Tibial nerve (tissue), 4 donors: ENCODE data around the gene LYPD6B. TPM values are rescaled to one million over a fixed set of nuclear protein-coding genes. Genes with fewer than 3 reads are reported as not detected.

ENCODE experiments used
- DNase-seq, 2 donors: peaks; one replicate each; pipeline ENCODE4 v3.0.0-alpha.2; 2019; ENCODE audit warnings: low spot score in 2 of 2
- H3K27ac ChIP-seq, 4 donors: fragments of 200-600 bp; sonication (generic) in 3 of 4; one replicate each; pipeline ENCODE4 v1.5.1; 2017 to 2019; ENCODE audit warnings: mild to moderate bottlenecking in 1 of 4
- H3K27me3 ChIP-seq, 2 donors: fragments of 200-600 bp; sonication (generic) in 1 of 2; one replicate each; pipeline versions ENCODE4 v1.5.1 to v1.6.0; 2017 to 2019
- H3K36me3 ChIP-seq, 3 donors: fragments of 200-600 bp; sonication (generic); one replicate each; pipeline ENCODE4 v1.5.1; 2018 to 2019
- H3K4me1 ChIP-seq, 4 donors: fragments of 200-600 bp; sonication (generic) in 3 of 4; one replicate each; pipeline ENCODE4 v1.5.1; 2017 to 2019
- H3K4me3 ChIP-seq, 4 donors: fragments of 200-600 bp; sonication (generic) in 3 of 4; one replicate each; pipeline ENCODE4 v1.5.1; 2017 to 2019; ENCODE audit warnings: mild to moderate bottlenecking in 1 of 4, moderate library complexity in 1 of 4
- H3K9me3 ChIP-seq, 4 donors: fragments of 200-600 bp; sonication (generic) in 3 of 4; one replicate each; pipeline ENCODE4 v1.5.1; 2017 to 2019
- EP300 ChIP-seq, 2 donors: sonication (generic); formaldehyde crosslinking; IDR thresholded peaks; one replicate each; pipeline ENCODE4 v1.6.1; 2017; ENCODE audit warnings: antibody characterized with exemption in 2 of 2, mild to moderate bottlenecking in 1 of 2
- POLR2A ChIP-seq, 2 donors: fragments of 450-650 bp; IDR thresholded peaks; one replicate each; pipeline ENCODE4 v1.6.1; 2017; ENCODE audit warnings: antibody characterized with exemption in 2 of 2, mild to moderate bottlenecking in 2 of 2, moderate library complexity in 2 of 2
- WGBS, 2 donors: methylation state at CpG; one replicate each; pipeline ENCODE4 v1.1.5; 2018; 5-methylcytosine and 5-hydroxymethylcytosine counted together
- total RNA-seq, 4 donors: library from RNA; depleted of rRNA; stranded (reverse); fragments of >200 nt; gene quantifications; one replicate each; pipeline ENCODE4 v1.1.0, GENCODE V29; 2016
- TF ChIP-seq, protein P1 (sequence below), 5 experiments: fragments of 200-600 bp in 3 of 5; fragments of 450-650 bp in 2 of 5; sonication (generic) in 3 of 5; IDR thresholded peaks; one replicate each; pipeline ENCODE4 v1.5.1; 2016 to 2019; ENCODE audit warnings: antibody characterized with exemption in 5 of 5, mild to moderate bottlenecking in 3 of 5, moderate library complexity in 2 of 5

LYPD6B gene
- total RNA-seq, 4 donors from 2014 or later, result not detected

DNA sequence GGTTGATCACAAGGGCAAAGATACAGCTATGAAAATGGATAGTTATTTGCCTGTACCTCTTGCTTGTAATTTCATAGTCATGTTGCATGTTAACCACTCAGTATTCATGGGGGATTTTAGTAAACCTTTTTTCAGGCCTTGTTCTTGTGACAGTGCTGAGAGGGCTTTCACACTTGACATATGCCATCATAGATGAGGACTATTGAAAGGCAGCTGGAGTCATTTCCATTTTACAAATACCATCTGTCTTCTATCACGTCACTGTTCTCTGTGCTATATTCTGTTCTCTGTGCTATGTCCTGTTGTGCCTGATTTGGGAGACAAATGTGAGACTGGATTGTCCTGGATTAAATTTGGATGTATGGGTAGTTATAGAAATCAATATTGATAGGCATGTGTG is 131.7 kb downstream of the LYPD6B start:
- 73 to 79% methylated on average over 1 of the region's 1 CpG for WGBS, 2 donors
- Histone ChIP-seq H3K27ac (no peak overlapping the region), H3K27me3 (no peaks in the 10 kb centered on the region), H3K36me3 (no peaks in the 10 kb centered on the region), H3K4me3 (no peak overlapping the region), H3K4me1 (no peaks in the 10 kb centered on the region), H3K9me3 (no peaks in the 10 kb centered on the region)
- no peak for DNase-seq
- TF ChIP-seq EP300 (IDR thresholded peaks at IDR 0.05) (no peak), POLR2A (IDR thresholded peaks at IDR 0.05) (no peak)
- TF ChIP-seq, protein P1, sequence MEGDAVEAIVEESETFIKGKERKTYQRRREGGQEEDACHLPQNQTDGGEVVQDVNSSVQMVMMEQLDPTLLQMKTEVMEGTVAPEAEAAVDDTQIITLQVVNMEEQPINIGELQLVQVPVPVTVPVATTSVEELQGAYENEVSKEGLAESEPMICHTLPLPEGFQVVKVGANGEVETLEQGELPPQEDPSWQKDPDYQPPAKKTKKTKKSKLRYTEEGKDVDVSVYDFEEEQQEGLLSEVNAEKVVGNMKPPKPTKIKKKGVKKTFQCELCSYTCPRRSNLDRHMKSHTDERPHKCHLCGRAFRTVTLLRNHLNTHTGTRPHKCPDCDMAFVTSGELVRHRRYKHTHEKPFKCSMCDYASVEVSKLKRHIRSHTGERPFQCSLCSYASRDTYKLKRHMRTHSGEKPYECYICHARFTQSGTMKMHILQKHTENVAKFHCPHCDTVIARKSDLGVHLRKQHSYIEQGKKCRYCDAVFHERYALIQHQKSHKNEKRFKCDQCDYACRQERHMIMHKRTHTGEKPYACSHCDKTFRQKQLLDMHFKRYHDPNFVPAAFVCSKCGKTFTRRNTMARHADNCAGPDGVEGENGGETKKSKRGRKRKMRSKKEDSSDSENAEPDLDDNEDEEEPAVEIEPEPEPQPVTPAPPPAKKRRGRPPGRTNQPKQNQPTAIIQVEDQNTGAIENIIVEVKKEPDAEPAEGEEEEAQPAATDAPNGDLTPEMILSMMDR (IDR thresholded peaks at IDR 0.05), result no peak

DNA sequence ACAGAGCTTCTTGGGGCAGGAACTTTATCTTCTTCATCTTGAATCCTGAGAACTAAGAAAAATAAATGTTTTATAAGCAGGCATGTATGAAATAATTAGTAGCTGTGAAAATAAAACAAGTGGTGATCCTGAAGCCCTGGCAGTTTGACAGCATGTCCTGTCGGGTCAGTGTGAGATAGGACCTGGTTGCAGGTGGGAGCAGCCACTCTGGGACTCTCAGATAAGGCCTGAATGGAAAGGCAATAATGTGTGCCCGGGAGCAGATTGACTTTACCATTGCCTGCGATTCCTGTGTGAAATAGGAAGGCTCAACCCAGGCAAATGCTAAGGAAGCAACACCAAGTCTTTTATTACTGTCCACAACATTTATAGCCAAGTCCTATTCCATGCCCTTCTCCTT is 132.4 kb downstream of the LYPD6B start:
- no peaks in the 10 kb centered on the region for H3K27me3 ChIP-seq
- 35 to 55% methylated on average over 3 of the region's 3 CpGs for WGBS, 2 donors

DNA sequence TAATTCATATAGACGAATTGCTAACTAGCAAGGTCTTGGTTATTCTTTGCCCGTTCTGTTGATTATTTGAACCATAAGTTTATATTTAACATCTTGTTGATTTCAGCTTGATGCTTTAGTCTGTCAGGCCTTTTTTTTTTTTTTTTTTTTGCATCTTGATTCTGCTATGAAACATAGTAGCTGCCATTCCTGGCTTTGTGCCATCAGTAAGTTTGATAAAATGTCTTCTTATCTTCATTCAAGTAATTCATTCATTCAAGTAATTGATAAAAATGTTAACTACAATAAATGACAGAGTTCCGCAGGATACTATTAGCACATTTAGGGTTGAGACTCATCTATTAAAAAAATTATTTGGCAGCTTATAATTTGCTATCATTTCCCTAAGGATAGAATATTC is 134.7 kb downstream of the LYPD6B start:
- H3K9me3 ChIP-seq, result no peaks in the 10 kb centered on the region
- 93 to 95% methylated on average over 3 of the region's 3 CpGs for WGBS, 2 donors
- H3K27me3 ChIP-seq, result no peaks in the 10 kb centered on the region
- no peaks in the 10 kb centered on the region for H3K4me1 ChIP-seq
- DNase-seq, result no peak
- no peaks in the 10 kb centered on the region for H3K36me3 ChIP-seq
- TF ChIP-seq POLR2A (IDR thresholded peaks at IDR 0.05) (no peak), EP300 (IDR thresholded peaks at IDR 0.05) (no peak)
- TF ChIP-seq, protein P1 (IDR thresholded peaks at IDR 0.05), result no peak
- H3K27ac ChIP-seq, result no peak overlapping the region
- H3K4me3 ChIP-seq, result no peak overlapping the region

More for the DNA sequence above, 132.4 kb downstream of the LYPD6B start:
- Histone ChIP-seq H3K4me1 (no peaks in the 10 kb centered on the region), H3K27ac (no peak overlapping the region), H3K36me3 (no peaks in the 10 kb centered on the region), H3K4me3 (no peak overlapping the region), H3K9me3 (no peaks in the 10 kb centered on the region)
- no peak for DNase-seq
- TF ChIP-seq POLR2A (IDR thresholded peaks at IDR 0.05) (no peak), EP300 (IDR thresholded peaks at IDR 0.05) (no peak)
- TF ChIP-seq, protein P1 (IDR thresholded peaks at IDR 0.05), result no peak

DNA sequence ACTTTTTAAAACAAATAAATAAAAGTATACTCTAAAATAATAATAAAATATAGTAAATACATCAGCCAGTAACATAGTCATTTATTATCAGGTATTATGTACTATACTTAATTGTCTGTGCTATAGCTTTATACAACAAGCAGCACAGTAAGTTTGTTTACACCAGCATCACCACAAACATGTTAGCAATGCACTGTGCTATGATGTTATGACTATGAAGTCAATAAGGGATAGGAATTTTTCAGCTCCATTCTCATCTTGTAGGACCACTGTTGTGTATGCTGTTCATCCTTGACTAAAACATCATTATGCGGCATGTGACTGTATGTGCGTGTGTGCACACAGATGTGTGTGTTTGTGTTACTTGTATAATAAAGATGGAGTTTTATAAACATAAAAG is 137.5 kb downstream of the LYPD6B start:
- Histone ChIP-seq H3K9me3 (no peaks in the 10 kb centered on the region), H3K4me3 (no peak overlapping the region), H3K4me1 (no peaks in the 10 kb centered on the region), H3K27me3 (no peaks in the 10 kb centered on the region), H3K27ac (no peak overlapping the region), H3K36me3 (no peaks in the 10 kb centered on the region)
- no peak for DNase-seq
- TF ChIP-seq EP300 (IDR thresholded peaks at IDR 0.05) (no peak), POLR2A (IDR thresholded peaks at IDR 0.05) (no peak)
- TF ChIP-seq, protein P1 (IDR thresholded peaks at IDR 0.05), result no peak
- WGBS, 2 donors, result 91 to 95% methylated on average over 2 of the region's 2 CpGs

DNA sequence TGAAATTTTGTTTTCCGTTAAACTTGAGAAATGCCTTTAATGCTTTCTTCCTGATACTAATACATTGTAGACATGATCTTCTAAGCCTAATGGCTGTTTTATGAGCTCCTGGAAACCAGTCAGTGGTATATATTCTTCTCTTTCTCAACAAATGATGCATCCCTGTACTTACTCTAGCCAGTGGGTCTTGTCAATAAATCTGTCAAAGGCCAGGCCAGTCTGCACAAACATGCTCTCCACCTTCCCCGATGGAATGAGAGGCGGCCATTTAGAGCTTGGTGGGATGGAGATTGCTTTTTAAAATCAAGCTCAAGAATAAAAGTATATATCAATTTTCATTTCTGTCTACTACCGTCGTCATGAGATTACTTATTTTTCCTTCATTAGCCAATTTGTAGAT is 140.1 kb downstream of the LYPD6B start:
- H3K9me3 ChIP-seq, result no peaks in the 10 kb centered on the region
- no peak for TF ChIP-seq POLR2A (IDR thresholded peaks at IDR 0.05)
- TF ChIP-seq, protein P1 (IDR thresholded peaks at IDR 0.05), result no peak
- no peak for TF ChIP-seq EP300 (IDR thresholded peaks at IDR 0.05)
- H3K27me3 ChIP-seq, result no peaks in the 10 kb centered on the region
- H3K36me3 ChIP-seq, result no peaks in the 10 kb centered on the region
- 78 to 79% methylated on average over 5 of the region's 5 CpGs for WGBS, 2 donors
- DNase-seq, result no peak
- H3K4me3 ChIP-seq, result no peak overlapping the region
- H3K27ac ChIP-seq, result no peak overlapping the region
- no peaks in the 10 kb centered on the region for H3K4me1 ChIP-seq
